GM19324 (cell line): ENCODE data around the gene LCN6.

Experiments used
- ATAC-seq: cut with Tn5 transposase; IDR thresholded peaks from one replicate; pipeline ENCODE4 v1.9.1; 2021; ENCODE audit warnings: mild to moderate bottlenecking, moderate library complexity; ENCODE audit not compliant: unreplicated experiment, low FRiP score

The LCN6 gene

DNA sequence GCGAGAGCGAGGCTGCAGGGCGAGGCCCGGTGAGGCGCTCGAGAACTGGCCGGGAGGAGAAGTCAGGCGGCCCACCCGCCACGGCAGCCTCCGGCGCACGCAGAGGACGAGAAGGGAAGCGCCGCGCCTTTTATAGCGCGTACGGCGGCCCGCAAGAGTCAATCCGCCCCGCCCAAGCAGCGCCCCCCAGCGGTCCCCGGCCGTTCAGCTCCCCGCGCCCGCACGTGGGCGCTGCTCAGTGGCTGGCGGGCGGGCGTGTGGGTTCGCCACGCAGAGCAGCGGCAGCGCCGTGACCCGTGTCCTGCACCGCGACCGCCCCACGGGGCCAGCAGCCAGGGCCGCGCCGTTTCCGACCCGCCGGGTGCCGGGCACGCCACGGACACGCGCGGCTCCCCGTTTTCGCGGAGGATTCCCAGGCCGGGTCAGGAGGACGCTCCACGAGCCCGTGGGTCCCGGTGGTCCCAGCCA is 20.2 kb downstream of the LCN6 start:
- ATAC-seq = peak; percentile 78

DNA sequence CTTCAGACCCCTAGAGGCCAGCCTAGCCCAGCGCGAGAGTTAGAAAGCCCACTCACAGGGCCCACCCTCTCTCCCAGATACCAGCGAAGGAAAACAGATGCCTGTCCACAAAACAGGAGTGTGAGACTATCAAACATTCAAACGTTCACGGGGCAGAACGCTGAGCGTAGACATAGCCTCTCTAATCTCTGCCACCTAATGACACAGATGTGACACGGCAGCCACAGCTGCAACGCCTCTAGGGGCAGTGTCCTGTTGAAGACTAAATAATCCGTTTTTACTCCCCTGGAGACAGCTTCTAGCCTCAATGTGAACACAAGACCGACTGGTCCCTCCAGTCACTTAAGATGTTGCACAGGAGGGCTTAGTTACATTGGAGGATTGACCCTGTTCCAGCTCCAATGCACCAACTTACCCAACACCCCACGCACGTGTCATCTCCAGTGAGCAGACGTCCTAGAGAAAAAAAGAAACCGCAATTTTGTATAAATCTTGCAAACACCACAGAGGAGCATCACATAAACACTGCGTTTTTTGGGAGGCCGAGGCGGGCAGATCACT is 21.6 kb downstream of the LCN6 start:
- no peak for ATAC-seq

DNA sequence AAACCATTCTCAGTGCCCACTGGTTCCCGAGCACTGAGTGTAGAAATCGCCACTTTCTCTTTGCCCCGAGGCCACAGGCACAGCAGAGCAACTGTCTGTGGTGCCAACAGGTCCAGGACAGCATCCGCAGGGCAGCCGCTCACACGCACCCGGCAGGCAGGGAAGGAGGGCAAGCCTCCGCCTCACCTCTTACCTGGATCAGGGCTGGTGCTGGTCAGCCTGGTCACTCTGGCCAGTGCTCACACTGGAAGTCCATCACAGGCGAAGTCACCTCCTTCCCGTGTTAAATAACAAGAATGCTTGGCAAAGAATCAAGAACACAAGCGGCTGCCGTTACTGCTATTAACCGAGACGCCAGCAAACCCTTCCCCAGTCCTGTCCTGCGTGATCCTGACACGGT is 22.2 kb downstream of the LCN6 start:
- no peak for ATAC-seq

DNA sequence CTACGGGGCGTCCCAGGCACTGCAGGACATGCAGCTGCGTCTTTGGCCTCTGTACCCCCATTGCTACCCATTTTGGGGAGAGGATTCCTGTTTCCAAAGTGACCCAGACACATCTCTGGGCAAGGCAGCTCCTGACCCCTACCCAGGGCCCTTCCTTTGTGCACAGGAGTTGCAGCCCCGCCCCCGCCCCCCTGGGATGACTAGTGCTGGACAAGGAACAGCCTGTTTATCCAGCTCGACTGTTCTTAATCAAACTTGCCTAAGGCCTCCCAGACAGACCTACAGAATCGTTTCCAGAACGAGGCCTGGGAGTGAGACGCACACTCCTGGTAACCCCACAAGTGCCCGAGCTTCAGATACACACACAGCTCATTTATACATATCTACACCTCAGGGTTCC is 22.7 kb downstream of the LCN6 start:
- no peak for ATAC-seq

DNA sequence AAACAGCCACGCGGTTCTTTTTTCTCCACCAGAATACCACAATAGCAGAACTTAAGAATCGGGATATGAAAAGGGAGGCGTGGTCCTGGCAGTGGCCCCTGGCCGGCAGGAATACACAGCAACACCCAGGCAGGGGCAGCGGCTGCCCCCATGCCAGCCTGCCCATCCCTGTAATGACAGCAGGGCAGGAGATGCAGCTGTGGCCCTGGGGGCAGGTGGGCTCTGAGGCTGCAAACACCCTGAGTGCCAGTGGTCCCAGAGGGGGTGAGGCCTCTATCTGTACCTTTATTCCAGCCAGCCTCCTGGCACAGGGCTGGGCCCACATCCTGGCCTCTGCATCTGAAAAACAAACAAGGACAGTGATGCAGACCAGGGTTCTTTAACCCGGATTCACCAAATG is 23.6 kb downstream of the LCN6 start:
- no peak for ATAC-seq

DNA sequence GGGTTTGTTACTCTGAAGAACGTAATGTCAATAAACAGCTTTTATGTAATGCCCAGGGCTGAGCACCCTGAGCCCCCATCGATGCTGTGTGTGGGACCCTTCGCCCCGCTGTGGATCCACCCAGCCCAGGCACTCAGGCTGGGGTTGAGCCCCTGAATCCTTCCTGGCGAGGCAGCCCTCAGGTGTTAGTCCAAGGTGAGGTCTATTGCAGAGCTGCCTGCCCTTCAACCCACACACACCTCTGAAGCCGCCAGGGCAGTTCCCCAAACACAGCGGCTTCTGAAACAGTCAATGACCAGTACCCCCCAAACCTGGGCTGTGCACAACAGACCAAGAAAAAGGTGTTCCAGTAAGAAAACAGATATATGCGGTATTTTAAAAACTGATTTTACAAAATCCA is 24.3 kb downstream of the LCN6 start:
- ATAC-seq = no peak

DNA sequence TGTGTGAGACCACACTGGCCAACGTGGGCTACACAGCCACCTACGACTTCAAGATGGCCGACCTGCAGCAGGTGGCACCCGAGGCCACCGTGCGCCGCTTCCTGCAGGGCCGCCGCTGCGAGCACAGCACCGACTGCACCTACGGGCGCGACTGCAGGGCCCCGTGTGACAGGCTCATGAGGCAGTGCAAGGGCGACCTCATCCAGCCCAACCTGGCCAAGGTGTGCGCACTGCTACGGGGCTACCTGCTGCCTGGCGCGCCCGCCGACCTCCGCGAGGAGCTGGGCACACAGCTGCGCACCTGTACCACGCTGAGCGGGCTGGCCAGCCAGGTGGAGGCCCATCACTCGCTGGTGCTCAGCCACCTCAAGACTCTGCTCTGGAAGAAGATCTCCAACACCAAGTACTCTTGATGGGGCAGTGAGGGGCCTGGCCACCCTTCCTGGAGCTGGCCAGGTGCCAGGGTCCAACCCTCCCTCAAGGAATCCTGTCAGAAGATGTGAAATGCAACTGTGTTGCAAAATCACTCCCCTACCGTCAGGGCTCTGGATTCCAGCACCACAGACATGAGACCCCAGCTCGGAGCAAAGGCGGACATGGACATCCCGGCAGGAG is 24.9 kb downstream of the LCN6 start:
- ATAC-seq = no peak

DNA sequence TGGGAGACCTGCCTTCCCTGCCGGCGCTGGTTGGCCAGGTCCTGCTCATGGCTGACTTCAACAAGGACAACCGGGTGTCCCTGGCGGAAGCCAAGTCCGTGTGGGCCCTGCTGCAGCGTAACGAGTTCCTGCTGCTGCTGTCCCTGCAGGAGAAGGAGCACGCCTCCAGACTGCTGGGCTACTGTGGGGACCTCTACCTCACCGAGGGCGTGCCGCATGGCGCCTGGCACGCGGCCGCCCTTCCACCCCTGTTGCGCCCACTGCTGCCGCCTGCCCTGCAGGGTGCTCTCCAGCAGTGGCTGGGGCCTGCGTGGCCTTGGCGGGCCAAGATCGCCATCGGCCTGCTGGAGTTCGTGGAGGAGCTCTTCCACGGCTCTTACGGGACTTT is 25.4 kb downstream of the LCN6 start:
- ATAC-seq = no peak

DNA sequence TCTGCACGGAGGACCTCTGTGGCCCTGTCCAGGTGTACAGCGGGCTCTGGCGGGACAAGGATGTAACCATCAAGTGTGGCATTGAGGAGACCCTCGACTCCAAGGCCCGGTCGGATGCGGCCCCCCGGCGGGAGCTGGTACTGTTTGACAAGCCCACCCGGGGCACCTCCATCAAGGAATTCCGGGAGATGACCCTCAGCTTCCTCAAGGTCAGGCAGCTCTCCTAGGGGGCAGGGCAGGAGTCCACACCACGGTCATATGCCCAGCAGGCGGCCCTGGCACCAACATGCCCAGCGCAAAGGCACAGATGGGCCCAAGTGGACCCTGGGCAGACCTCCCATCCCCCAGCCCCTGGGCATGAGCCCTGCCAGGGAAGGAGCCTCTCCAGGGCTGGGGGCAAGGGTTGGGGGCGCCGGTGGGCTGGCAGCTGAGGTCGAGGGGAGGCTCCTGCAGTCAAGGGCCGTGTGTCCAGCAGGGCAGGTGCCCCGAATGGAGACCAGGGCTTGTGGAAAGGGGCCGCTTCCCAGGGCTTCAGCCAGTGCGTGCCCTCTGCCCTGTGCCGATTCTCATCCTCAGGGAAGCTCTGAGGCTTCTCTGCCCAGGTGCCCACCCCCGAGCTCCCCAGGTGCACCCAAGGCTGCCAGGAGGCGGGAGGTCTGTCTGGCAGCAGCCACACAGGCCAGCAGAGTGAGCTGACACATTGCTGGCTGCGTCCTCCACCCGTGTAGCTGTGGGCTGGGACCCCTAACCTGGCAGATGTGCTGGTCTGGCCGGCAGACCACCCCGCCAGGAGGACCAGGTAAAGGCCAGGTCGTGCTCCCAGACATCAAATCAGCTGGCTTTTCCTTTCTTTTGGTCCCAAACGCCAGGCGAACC is 26.0 kb downstream of the LCN6 start:
- no peak for ATAC-seq

DNA sequence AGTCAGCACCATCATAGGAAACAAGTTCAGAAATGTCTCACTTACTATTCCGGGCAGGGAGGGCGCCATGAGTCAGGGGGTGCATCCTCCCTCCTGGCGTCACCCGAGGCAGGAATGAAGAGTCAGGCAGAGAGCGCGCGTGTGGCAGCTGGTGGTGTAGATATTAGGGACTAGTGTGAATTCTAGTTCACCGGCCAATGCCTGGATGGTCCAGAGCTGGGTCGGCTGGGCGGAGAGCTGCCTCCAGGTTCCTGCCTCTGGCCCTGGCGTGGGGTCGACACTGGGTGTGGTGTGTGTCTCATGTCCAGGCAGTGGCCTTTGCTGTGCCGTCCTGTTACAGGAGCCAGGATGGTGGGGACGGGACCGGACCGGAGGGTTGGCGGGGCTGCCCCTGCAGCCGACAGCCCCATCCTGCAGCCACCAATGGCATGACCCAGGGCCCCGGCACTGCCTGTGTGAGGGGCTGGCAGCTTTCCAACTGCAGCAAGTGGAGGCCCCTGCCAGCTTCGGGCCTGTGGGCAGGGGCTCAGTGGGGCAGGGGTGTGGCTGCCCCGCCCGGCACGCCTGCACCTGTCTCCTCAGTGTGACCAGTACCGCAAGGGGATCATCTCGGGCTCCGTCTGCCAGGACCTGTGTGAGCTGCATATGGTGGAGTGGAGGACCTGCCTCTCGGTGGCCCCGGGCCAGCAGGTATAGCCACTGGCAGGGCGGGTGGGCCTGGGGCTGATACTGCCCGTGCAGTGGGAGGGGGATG is 26.8 kb downstream of the LCN6 start:
- no peak for ATAC-seq

DNA sequence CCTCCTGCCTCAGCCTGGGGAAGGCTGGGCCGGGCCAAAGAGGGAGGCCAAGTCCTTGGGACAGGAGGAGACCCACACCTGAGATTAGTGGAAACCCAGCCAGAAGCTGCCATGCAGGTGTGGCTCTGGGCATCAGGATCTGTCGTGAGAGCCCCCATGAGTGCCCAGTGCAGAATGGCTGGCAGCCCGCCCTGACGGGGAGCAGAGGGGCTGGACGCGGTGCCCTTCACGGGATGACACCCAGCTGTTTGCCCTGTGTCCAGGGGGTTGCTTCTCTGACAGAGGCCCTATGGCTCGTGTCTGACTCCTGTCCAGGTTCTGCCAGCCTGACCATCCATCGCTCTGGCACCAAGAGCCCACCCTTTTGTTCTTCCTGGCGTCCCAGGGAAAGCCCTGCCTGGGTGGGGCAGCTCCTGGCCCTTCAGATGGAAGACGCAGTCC is 27.4 kb downstream of the LCN6 start:
- ATAC-seq = no peak

DNA sequence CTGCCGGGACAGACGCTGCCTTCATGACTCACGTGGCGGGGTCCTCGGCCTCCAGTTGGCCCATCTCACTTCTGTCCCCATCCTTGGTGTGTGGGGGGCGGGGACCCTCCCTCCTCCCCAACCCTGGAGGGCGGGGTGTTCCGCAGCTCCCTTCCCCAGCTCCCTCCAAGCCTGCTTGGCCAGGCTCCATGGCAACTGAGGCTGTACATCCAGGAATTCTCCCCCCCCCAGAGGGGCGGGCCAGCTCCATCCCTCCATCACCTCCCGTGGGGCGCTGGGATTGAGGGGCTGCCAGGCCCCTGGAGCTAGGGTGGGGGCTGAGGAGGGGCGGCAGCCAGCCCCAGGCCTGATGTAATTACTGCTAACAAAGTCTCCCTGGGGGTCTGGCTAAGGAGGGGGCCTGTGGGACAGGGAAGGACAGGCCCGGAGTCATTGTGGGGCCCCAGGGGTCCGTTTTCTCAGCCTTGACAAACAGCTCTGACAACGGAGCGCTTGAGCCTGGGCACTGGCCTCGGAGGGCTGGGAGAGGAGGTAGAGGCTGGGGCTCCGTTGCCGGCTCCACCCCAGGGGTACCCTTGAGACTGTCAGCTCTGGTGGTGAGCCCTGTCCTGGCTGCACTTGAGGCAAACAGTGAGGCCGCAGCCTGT is 28.0 kb downstream of the LCN6 start:
- no peak for ATAC-seq

DNA sequence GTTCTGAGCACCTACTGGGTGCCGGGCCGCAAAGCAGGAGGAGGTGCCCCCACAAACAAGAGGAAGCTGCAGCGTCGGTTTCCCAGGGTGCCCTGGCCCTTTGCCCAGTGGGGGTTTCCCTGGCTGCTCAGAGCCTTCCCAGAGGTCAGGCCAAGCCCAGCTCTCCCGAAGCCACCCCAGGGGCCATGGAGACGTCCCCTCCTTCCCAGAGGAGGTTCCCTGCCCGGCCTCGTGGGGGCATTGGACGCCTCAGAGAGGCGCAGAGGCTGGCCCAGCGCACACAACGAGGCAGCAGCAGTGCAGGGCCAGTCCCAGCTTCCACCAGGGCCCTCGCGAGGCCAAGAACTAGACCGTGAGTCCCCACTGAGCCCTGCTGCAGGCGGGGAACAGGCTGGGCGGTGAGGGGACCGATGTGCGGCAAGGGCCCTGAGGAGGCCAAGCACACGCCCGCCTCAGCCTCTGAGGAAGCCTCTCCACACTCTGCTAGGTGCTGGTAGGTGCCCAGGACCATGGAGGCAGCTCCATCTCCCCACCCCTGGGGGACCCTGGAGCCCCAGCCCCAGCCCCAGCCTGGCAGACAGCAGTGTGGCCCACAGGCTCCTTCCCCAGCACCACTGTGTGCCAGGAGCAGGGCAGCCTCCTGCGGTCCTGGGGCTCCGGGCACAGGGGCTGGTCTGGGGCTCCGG is 29.0 kb downstream of the LCN6 start:
- ATAC-seq = no peak

DNA sequence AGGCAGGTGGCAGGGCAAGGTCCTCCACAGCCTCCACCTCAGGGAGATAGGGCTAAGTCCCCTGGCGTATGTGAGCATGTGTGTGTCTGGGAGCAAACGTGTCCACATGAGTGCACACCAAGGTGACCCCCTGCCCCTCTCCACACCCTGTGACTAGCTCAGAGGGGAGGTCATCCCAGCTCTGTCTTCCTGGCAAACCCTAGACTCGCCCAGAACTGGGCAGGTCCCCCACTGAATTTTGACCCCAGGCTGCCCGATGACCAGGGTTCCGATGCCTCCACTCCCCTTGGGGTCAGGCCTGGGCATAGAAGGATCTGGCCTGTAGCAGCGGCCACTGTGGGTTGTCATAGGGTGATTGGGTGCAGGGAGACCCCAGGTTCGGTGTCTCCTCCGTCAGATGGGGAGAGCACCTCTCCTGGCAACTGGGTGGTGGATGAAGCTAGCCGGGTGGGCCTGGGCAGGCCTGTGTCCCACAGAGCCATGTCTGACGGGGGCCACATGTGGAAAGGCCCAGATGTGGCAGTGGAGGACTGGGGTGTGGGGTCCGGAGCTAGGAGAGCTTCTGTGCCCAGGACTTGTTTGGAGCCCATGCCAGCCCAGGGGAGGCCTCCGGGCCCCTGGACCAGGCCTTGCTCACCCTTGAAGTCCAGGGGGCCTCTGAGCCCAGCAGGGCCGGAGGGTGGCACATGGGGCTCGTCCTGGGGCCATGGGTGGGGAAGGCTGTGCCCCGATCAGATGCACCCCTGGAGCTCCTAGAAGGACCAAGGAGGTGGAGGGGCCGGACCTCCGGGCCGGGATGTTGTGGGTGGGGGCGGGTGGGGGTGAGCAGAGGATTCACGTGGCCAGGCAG is 29.8 kb downstream of the LCN6 start:
- no peak for ATAC-seq

DNA sequence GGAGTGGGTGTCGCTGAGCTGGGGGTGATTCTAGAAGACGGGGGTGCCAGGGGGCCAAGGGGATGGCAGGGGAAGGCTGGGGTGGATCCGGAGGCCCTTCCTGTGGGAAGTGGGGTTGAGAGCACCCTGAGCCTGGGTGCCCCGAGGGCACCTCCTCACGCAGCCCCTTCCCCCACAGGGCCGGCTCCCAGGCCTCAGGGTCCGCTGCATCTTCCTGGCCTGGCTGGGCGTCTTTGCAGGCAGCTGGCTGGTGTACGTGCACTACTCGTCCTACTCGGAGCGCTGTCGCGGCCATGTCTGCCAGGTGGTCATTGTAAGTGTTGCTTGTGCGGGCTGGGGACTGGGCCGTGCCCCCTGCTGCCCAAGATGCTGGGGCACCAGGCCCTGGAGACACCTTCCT is 30.9 kb downstream of the LCN6 start:
- ATAC-seq = no peak

DNA sequence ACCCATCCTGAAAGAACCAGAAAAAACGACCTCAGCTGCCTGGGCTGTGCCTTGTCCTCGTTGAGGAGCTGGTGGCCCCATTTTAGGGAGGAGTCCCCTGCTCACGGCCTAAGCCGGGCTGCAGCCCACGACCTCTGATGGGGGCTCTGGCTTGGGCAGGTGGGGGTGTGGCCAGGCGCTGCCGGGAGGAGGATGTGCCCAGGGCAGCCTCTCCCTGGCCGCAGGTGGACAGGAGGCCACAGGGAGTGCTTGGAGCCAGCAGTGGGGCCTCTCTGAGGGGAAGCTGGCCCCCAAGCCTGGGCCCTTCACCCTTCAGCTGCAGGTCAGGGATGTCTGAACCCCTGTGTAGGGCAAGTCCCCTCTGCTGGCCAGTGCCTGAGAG is 33.4 kb downstream of the LCN6 start:
- no peak for ATAC-seq

DNA sequence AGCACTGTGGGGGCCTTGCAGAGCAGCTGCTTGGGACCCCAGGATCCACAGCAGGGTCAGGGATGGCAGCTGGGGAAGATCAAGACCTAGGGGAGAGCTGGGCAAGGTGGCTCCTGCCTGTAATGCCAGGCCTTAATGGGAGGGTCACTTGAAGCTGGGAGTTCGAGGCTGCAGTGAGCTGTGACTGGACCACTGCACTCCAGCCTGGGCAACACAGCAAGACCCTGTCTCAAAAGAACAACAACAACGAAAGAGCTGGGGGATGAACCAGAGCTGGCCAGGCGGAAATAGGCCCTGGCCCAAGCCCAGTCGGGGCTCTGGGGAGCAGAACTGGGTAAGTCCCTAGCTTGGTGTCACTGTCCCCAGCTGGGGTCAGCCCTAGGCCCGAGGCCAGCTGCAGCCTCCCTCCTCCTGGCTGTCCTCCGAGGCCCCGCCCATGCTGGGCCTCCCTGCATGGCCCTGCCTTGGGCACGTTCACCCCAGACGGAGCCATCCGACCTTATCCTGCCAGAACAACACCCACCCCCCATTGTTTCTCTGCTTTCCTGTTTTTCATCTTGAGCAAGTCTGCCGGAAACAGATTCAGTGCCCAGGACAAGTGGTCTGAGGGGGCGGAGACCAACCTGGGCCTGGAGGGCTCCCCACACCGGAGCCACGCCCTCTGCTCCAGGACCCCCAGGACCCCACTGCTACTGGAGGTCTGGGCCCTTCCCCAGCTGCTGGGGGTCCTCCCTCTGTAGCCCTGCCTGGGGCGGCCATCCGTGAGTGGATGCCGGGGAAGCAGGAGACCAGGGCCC is 34.0 kb downstream of the LCN6 start:
- ATAC-seq = no peak

DNA sequence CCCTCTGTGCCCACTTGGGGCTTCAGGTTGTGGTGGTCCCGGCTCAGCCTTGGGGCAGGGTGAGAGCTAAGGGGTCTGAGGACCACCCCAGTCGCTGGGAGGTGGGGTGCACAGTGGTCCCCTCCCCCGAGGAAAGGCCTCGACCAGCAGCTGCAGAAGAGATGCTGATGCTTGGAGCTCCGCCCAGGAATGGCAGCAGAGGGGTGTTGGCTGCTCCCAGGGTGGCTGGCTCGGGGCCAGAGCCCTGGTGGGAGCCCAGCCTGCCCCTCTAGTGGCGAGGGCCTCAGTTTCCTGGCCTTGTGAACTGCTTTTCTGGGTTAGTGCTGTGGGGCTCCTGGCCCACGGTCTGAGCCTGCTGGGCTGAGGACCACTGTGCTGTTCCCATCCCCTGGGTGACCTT is 34.8 kb downstream of the LCN6 start:
- ATAC-seq = no peak
